WTC11 (cell line): ENCODE measurements around the gene USP44. TPM values are rescaled to one million over a fixed set of nuclear protein-coding genes. Genes with fewer than 3 reads are reported as not detected.

Source experiments
- ATAC-seq: fragments of 200-7000 bp; cut with Tn5 transposase; 2 replicates; pipeline ENCODE4 v1.10.0; 2021; ENCODE audit warnings: mild to moderate bottlenecking, moderate library complexity
- CTCF ChIA-PET: fragments of 300-600 bp; sonication (Branson Sonifier 250); formaldehyde crosslinking; loops from one replicate; lab custom pipeline; 2021; ENCODE audit warnings: antibody characterized with exemption; lab: Charles Lee
- POLR2A ChIA-PET: fragments of 350-600 bp; sonication (Branson Sonifier 250); formaldehyde crosslinking; loops from one replicate; lab custom pipeline; 2021; ENCODE audit warnings: antibody characterized with exemption; lab: Charles Lee
- DNase-seq: peaks from one replicate; pipeline ENCODE4 v3.0.0; 2021; ENCODE audit warnings: low spot score
- H3K27ac Mint-ChIP-seq: 2 replicates; pipeline ENCODE4 v1.8.0; 2021; ENCODE audit warnings: mixed read lengths
- H3K27me3 Mint-ChIP-seq: 2 replicates; pipeline ENCODE4 v1.8.0; 2021; ENCODE audit warnings: low read depth, mild to moderate bottlenecking, moderate library complexity, mixed read lengths
- H3K36me3 Mint-ChIP-seq: 2 replicates; pipeline ENCODE4 v1.8.0; 2021; ENCODE audit warnings: mixed read lengths
- H3K4me1 Mint-ChIP-seq: 2 replicates; pipeline ENCODE4 v1.8.0; 2022; ENCODE audit warnings: mixed read lengths
- H3K4me3 Mint-ChIP-seq: 2 replicates; pipeline ENCODE4 v1.8.0; 2021; ENCODE audit warnings: mild to moderate bottlenecking, moderate library complexity, mixed read lengths
- H3K9me3 Mint-ChIP-seq: 2 replicates; pipeline ENCODE4 v1.8.0; 2021; ENCODE audit warnings: mixed read lengths
- AR ChIP-seq: fragments of 250-450 bp; sonication (Bioruptor Pico); IDR thresholded peaks from 2 replicates; pipeline ENCODE4 v1.9.0; 2021; ENCODE audit warnings: mild to moderate bottlenecking
- ATF2 ChIP-seq: sonication (generic); formaldehyde crosslinking; IDR thresholded peaks from 2 replicates; pipeline ENCODE4 v1.8.1; 2022; ENCODE audit warnings: low read depth, missing genetic modification reagents, borderline replicate concordance
- ATF3 ChIP-seq: sonication (generic); formaldehyde crosslinking; conservative IDR thresholded peaks from 2 replicates; pipeline ENCODE4 v1.8.1; 2022; ENCODE audit warnings: mild to moderate bottlenecking, missing genetic modification reagents
- CBFB ChIP-seq: sonication (generic); formaldehyde crosslinking; IDR thresholded peaks from 2 replicates; pipeline ENCODE4 v1.8.1; 2022; ENCODE audit warnings: mild to moderate bottlenecking, low read depth, missing genetic modification reagents
- FOXJ3 ChIP-seq: sonication (generic); formaldehyde crosslinking; IDR thresholded peaks from 2 replicates; pipeline ENCODE4 v1.9.0; 2021; ENCODE audit warnings: missing genetic modification reagents, mild to moderate bottlenecking, borderline replicate concordance
- FOXP4 ChIP-seq: sonication (generic); formaldehyde crosslinking; IDR thresholded peaks from 2 replicates; pipeline ENCODE4 v1.8.0; 2022; ENCODE audit warnings: mild to moderate bottlenecking, missing genetic modification reagents
- HMGA2 ChIP-seq: fragments of 250-450 bp; sonication (Bioruptor Pico); IDR thresholded peaks from 2 replicates; pipeline ENCODE4 v1.4.0; 2021; ENCODE audit warnings: mild to moderate bottlenecking, moderate library complexity
- IRF2 ChIP-seq: sonication (generic); formaldehyde crosslinking; IDR thresholded peaks from 2 replicates; pipeline ENCODE4 v1.8.0; 2022; ENCODE audit warnings: low read depth, missing genetic modification reagents, borderline replicate concordance
- NFE2L1 ChIP-seq: sonication (generic); formaldehyde crosslinking; IDR thresholded peaks from 2 replicates; pipeline ENCODE4 v1.8.1; 2023; ENCODE audit warnings: missing genetic modification reagents
- NFYB ChIP-seq: sonication (generic); formaldehyde crosslinking; conservative IDR thresholded peaks from 2 replicates; pipeline ENCODE4 v1.8.0; 2022; ENCODE audit warnings: low read depth, missing genetic modification reagents
- NR1H2 ChIP-seq: sonication (generic); formaldehyde crosslinking; IDR thresholded peaks from 2 replicates; pipeline ENCODE4 v1.9.0; 2021; ENCODE audit warnings: mild to moderate bottlenecking, moderate library complexity, missing genetic modification reagents
- NR2C2 ChIP-seq: sonication (generic); formaldehyde crosslinking; IDR thresholded peaks from 2 replicates; pipeline ENCODE4 v1.8.0; 2022; ENCODE audit warnings: mild to moderate bottlenecking, missing genetic modification reagents
- OVOL2 ChIP-seq: fragments of 250-450 bp; sonication (Bioruptor Pico); IDR thresholded peaks from 2 replicates; pipeline ENCODE4 v1.9.0; 2021; ENCODE audit warnings: mild to moderate bottlenecking, borderline replicate concordance
- RORB ChIP-seq: fragments of 250-450 bp; sonication (Bioruptor Pico); IDR thresholded peaks from 2 replicates; pipeline ENCODE4 v1.9.0; 2021; ENCODE audit warnings: mild to moderate bottlenecking
- STAT6 ChIP-seq: sonication (generic); formaldehyde crosslinking; conservative IDR thresholded peaks from 2 replicates; pipeline ENCODE4 v1.8.1; 2023; ENCODE audit warnings: mild to moderate bottlenecking, low read depth, missing genetic modification reagents, moderate library complexity
- USF1 ChIP-seq: sonication (generic); formaldehyde crosslinking; IDR thresholded peaks from 2 replicates; pipeline ENCODE4 v1.8.0; 2022; ENCODE audit warnings: mild to moderate bottlenecking, missing genetic modification reagents
- ZNF121 ChIP-seq: sonication (generic); formaldehyde crosslinking; IDR thresholded peaks from 2 replicates; pipeline ENCODE4 v1.8.0; 2023; ENCODE audit warnings: missing genetic modification reagents
- ZNF219 ChIP-seq: sonication (generic); formaldehyde crosslinking; IDR thresholded peaks from 2 replicates; pipeline ENCODE4 v1.8.0; 2023; ENCODE audit warnings: missing genetic modification reagents, mild to moderate bottlenecking, borderline replicate concordance
- ZNF263 ChIP-seq: sonication (generic); formaldehyde crosslinking; IDR thresholded peaks from 2 replicates; pipeline ENCODE4 v1.8.1; 2022; ENCODE audit warnings: low read depth, mild to moderate bottlenecking, moderate library complexity, missing genetic modification reagents
- ZNF317 ChIP-seq: sonication (generic); formaldehyde crosslinking; IDR thresholded peaks from 2 replicates; pipeline ENCODE4 v1.8.1; 2023; ENCODE audit warnings: low read depth, mild to moderate bottlenecking, moderate library complexity, missing genetic modification reagents, borderline replicate concordance
- ZNF423 ChIP-seq: fragments of 250-450 bp; sonication (Bioruptor Pico); IDR thresholded peaks from 2 replicates; pipeline ENCODE4 v2.1.2; 2022; ENCODE audit warnings: mild to moderate bottlenecking, moderate library complexity
- ZSCAN18 ChIP-seq: fragments of 250-450 bp; sonication (Bioruptor Pico); IDR thresholded peaks from 2 replicates; pipeline ENCODE4 v2.1.2; 2022; ENCODE audit warnings: mild to moderate bottlenecking, moderate library complexity
- total RNA-seq: library from RNA; stranded (reverse); gene quantifications from 3 replicates; pipeline ENCODE4 v1.2.3, GENCODE V29; 2021

Gene USP44
- total RNA-seq, 1 experiment from 2014 or later = 93.4 TPM

GRCh38 chr12:95498968-95499367 lies 52.3 kb downstream of the USP44 start:
- DNase-seq = no peak
- H3K4me1 Mint-ChIP-seq = peaks cover 2% of the 10 kb centered on the region; the same call in 1 of the 2 replicates
- CTCF ChIA-PET = no interaction called here
- H3K9me3 Mint-ChIP-seq = 0 out of 2 replicates have a peak, but pooled peaks cover 4% of the 10 kb centered on the region
- POLR2A ChIA-PET = no interaction called here
- no peaks in the 10 kb centered on the region for H3K27me3 Mint-ChIP-seq
- no peak overlapping the region for H3K27ac Mint-ChIP-seq
- H3K4me3 Mint-ChIP-seq = no peak overlapping the region
- TF ChIP-seq ATF3 (CRISPR knock-in tag) (no peak), OVOL2 (CRISPR knock-in tag) (no peak), ZNF263 (CRISPR knock-in tag) (no peak), HMGA2 (no peak)
- H3K36me3 Mint-ChIP-seq = peaks cover 71% of the 10 kb centered on the region
- ATAC-seq = no peak

- DNase-seq (no peak), ATAC-seq (no peak)
- CTCF ChIA-PET = no interaction called here
- H3K27ac Mint-ChIP-seq = no peak overlapping the region
- 0 out of 2 replicates have a peak, but pooled peaks cover 4% of the 10 kb centered on the region for H3K9me3 Mint-ChIP-seq
- no peak overlapping the region for H3K4me3 Mint-ChIP-seq
- H3K27me3 Mint-ChIP-seq = no peaks in the 10 kb centered on the region
- POLR2A ChIA-PET = no interaction called here
- H3K36me3 Mint-ChIP-seq = peaks cover 64% of the 10 kb centered on the region
- H3K4me1 Mint-ChIP-seq = no peaks in the 10 kb centered on the region
- TF ChIP-seq USF1 (CRISPR knock-in tag) = no peak
- no peak for TF ChIP-seq RORB (CRISPR knock-in tag)
- TF ChIP-seq ZNF121 (CRISPR knock-in tag) = no peak
- TF ChIP-seq IRF2 (CRISPR knock-in tag) = no peak
- no peak for TF ChIP-seq HMGA2
- TF ChIP-seq NFYB (CRISPR knock-in tag) = no peak
- TF ChIP-seq ZNF317 = no peak
- no peak for TF ChIP-seq AR (CRISPR knock-in tag)
- no peak for TF ChIP-seq FOXJ3 (CRISPR knock-in tag)
Observed at GRCh38 chr12:95497031-95497430, 54.2 kb downstream of the USP44 start.

GRCh38 chr12:95495433-95495832 lies 55.8 kb downstream of the USP44 start:
- DNase-seq (no peak), ATAC-seq (no peak)
- H3K36me3 Mint-ChIP-seq = peaks cover 60% of the 10 kb centered on the region
- no peaks in the 10 kb centered on the region for H3K27me3 Mint-ChIP-seq
- 0 out of 2 replicates have a peak, but pooled peaks cover 4% of the 10 kb centered on the region for H3K9me3 Mint-ChIP-seq
- H3K4me1 Mint-ChIP-seq = no peaks in the 10 kb centered on the region
- no peak overlapping the region for H3K27ac Mint-ChIP-seq
- H3K4me3 Mint-ChIP-seq = no peak overlapping the region
- ChIA-PET POLR2A (no interaction called here), CTCF (no interaction called here)
- no peak for TF ChIP-seq ZNF423 (CRISPR knock-in tag)
- TF ChIP-seq ZNF219 = no peak
- no peak for TF ChIP-seq NR1H2
- TF ChIP-seq STAT6 (CRISPR knock-in tag) = no peak
- no peak for TF ChIP-seq ATF2 (CRISPR knock-in tag)
- TF ChIP-seq NFE2L1 (CRISPR knock-in tag) = no peak
- no peak for TF ChIP-seq FOXP4
- TF ChIP-seq FOXJ3 (CRISPR knock-in tag) = no peak
- no peak for TF ChIP-seq CBFB (CRISPR knock-in tag)
- no peak for TF ChIP-seq NR2C2 (CRISPR knock-in tag)
- TF ChIP-seq ZSCAN18 (CRISPR knock-in tag) = no peak
